ENCODE measurements around the gene SCAPER.
"Not testable (repeated sequence)": the region's sequence is repeated elsewhere in the genome, so short reads cannot be mapped to it uniquely, and the experiment has no call there.

Gene SCAPER

GRCh38 chr15:76787273-76787672 lies 117.9 kb downstream of the SCAPER start:
- DNase-seq (ENCODE audit: low spot score): no peak

- DNase-seq (ENCODE audit: low spot score): no peak
Measured at GRCh38 chr15:76776969-76777368, 128.2 kb downstream of the SCAPER start.

GRCh38 chr15:76776480-76776879 lies 128.7 kb downstream of the SCAPER start:
- DNase-seq (ENCODE audit: low spot score): peak; percentile 15

- DNase-seq (ENCODE audit: low spot score): no peak
Measured at GRCh38 chr15:76773234-76773633, 131.9 kb downstream of the SCAPER start.

GRCh38 chr15:76772776-76773175 lies 132.4 kb downstream of the SCAPER start:
- DNase-seq (ENCODE audit: low spot score): no peak

- no peak for DNase-seq (ENCODE audit: low spot score)
Measured at GRCh38 chr15:76764004-76764403, 141.1 kb downstream of the SCAPER start.

GRCh38 chr15:76763554-76763953 lies 141.6 kb downstream of the SCAPER start:
- no peak for DNase-seq (ENCODE audit: low spot score)

- DNase-seq (ENCODE audit: low spot score): no peak
Measured at GRCh38 chr15:76756381-76756780, 148.8 kb downstream of the SCAPER start.

- no peak for DNase-seq (ENCODE audit: low spot score)
Measured at GRCh38 chr15:76753771-76754170, 151.4 kb downstream of the SCAPER start.

- DNase-seq (ENCODE audit: low spot score): no peak
Measured at GRCh38 chr15:76753131-76753530, 152.0 kb downstream of the SCAPER start.

- DNase-seq (ENCODE audit: low spot score): no peak
Measured at GRCh38 chr15:76752549-76752948, 152.6 kb downstream of the SCAPER start.

- no peak for DNase-seq (ENCODE audit: low spot score)
Measured at GRCh38 chr15:76737573-76737972, 167.6 kb downstream of the SCAPER start.

- DNase-seq (ENCODE audit: low spot score): not testable (repeated sequence)
Measured at GRCh38 chr15:76732321-76732720, 172.8 kb downstream of the SCAPER start.

GRCh38 chr15:76730262-76730661 lies 174.9 kb downstream of the SCAPER start:
- no peak for DNase-seq (ENCODE audit: low spot score)

- no peak for DNase-seq (ENCODE audit: low spot score)
Measured at GRCh38 chr15:76718863-76719262, 186.3 kb downstream of the SCAPER start.

GRCh38 chr15:76714950-76715349 lies 190.2 kb downstream of the SCAPER start:
- no peak for DNase-seq (ENCODE audit: low spot score)

GRCh38 chr15:76711351-76711827 lies 193.8 kb downstream of the SCAPER start:
- no peak for DNase-seq (ENCODE audit: low spot score)

GRCh38 chr15:76704032-76704431 lies 201.1 kb downstream of the SCAPER start:
- not testable (repeated sequence) for DNase-seq (ENCODE audit: low spot score)

GRCh38 chr15:76696840-76697239 lies 208.3 kb downstream of the SCAPER start:
- DNase-seq (ENCODE audit: low spot score): no peak

- DNase-seq (ENCODE audit: low spot score): not testable (repeated sequence)
Measured at GRCh38 chr15:76692546-76692945, 212.6 kb downstream of the SCAPER start.

GRCh38 chr15:76687592-76687991 lies 217.5 kb downstream of the SCAPER start:
- DNase-seq (ENCODE audit: low spot score): not testable (repeated sequence)

GRCh38 chr15:76684002-76684401 lies 221.1 kb downstream of the SCAPER start:
- no peak for DNase-seq (ENCODE audit: low spot score)

- DNase-seq (ENCODE audit: low spot score): no peak
Measured at GRCh38 chr15:76682833-76683232, 222.3 kb downstream of the SCAPER start.

- no peak for DNase-seq (ENCODE audit: low spot score)
Measured at GRCh38 chr15:76682259-76682658, 222.9 kb downstream of the SCAPER start.

GRCh38 chr15:76678766-76679165 lies 226.4 kb downstream of the SCAPER start:
- peak; percentile 69 for DNase-seq (ENCODE audit: low spot score)

Data from kidney tubule cell (primary cell).